ENCODE data around the gene SHISA5.
"Not testable (repeated sequence)": the region's sequence is repeated elsewhere in the genome, so short reads cannot be mapped to it uniquely, and the experiment has no call there.

SHISA5 gene

DNA sequence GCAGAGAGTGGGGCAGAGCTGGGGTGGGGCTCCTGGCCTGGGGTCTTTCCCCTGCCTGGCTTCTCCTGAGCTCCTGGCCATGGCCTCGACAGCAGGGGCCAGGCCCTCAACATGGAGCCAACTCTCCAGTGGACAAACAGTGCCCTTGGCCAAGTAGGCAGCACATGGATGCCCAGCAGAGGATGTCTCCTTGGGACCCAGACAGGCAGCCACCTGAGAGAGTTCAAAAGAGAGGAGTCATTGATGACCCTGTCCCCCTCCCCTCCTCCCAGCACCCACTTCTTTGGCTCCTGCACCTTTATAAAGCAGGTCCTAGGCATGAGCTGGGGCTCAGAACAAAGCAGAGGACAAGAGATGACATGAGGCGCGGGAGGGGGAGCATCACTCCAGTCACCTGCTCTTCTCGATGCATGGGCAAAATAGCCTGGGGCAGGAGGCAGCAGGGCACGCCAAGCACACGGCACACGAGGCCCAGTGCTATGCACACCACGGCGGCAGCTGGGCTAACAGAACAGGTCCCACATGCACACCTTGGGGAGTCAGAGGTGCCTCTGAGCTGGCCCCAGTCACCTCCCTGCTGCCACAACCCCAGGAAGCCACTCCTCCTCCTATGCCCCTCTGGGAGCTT is 27.4 kb downstream of the SHISA5 start:
- no peak for DNase-seq

DNA sequence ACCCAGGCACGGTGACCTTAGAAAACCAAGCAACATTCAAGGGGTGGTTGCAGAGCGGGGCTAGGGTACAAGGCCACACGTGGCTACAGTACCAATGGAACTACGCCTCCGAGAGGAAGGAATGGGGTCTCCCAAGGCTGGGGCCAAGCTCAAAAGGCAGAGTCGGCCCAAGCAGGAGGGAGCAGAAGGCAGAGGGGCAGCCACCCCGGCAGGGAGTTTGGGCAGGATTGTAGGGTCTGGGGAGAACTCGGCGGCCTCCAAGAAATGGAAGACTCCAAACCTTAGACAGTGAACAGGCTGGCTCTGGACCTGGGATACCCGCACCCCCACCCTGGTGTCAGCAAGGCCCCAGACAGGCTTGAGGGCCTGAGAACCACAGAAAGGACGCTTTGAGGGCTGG is 28.8 kb downstream of the SHISA5 start:
- DNase-seq, result no peak

DNA sequence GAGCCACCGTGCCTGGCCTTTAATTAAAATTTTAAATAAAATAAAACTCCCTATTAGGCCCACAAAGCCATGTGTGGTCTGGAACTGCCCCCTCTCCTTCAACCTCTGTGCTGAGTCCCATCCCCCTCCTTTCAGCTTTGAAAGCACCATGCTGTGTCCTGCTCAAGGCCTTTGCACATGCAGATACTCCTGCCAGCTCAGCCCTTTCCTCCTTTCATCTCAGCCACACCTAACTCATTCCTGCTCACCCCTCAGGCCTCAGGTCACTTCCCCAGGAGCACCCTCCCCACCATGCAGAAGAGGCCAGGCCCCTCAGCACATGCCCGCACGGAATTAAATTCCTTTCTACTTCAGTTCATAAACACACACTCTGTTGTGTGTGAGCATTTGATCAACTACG is 29.4 kb downstream of the SHISA5 start:
- DNase-seq, result no peak

DNA sequence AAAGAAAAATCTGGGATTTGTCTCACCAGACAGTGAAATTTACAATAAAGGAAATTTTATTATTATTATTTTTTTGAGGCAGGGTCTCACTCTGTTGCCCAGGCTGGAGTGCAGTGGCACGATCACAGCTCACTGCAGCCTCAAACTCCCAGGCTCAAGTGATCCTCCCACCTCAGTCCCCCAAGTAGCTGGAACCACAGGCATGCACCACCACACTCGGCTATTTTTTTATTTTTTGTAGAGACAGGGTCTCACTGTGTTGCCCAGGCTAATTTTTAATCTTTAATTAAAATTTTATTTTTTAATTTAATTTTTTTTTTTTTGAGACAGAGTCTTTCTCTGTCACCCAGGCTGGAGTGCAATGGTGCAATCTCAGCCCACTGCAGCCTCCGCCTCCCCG is 29.9 kb downstream of the SHISA5 start:
- DNase-seq, result not testable (repeated sequence)

DNA sequence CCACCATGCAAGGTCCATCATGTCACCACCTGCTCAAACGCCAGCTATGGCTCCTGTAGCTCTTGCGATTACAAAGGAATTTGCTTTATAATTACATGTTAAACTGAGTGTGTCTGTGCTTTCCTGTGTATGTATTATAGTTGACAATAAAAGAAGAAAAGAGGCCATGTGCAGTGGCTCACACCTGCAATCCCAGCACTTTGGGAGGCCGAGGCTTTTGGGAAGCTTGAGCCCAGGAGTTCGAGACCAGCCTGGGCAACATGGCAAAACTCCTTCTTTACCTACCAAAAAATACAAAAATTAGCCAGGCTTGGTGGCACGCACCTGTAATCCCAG is 30.4 kb downstream of the SHISA5 start:
- DNase-seq, result no peak

DNA sequence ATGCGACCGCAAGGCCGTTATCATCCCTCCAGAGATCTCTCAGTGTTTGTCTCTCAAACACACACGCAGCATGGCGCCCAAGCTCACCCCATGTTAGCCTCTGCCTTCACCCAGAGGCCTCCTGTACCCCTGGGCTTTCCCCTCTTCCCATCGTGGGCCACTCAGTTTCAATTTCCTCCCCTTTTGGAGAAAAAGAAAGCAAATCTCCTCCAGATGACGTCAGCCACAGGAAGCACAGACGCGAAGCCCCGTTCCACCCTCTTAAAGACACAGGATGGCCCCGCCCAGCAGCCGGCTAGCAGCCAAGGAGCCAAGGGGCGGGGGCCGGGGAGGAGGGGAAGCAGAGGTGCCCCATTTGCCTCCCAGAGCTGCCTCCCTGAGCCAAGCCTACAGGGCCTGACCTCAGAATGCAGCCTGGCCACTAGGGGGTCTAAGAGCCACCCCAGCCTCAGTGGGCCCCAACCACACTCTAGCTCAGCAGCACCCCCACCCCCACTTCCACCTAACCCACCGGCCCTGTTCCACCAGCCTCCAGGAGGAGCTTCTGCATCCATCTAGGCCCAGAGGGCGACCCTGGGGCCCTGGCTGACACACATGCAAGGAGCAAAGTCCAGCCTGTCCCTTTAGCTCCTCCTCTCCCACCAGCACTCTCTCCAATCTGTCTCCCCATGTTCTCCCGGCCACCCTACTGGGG is 30.9 kb downstream of the SHISA5 start:
- peak; percentile 98 for DNase-seq

DNA sequence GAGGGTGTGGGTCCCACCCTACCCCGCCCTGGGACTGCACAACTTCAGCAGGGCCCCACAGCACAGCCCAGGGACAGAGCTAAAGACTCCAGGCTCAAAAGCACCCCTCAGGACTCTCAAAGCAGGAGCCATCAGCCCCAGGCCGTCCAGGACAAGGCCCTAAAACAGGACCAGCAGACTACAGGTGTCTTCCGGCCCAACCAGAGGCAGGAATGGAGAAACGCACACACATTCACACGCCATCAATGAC is 31.4 kb downstream of the SHISA5 start:
- no peak for DNase-seq

DNA sequence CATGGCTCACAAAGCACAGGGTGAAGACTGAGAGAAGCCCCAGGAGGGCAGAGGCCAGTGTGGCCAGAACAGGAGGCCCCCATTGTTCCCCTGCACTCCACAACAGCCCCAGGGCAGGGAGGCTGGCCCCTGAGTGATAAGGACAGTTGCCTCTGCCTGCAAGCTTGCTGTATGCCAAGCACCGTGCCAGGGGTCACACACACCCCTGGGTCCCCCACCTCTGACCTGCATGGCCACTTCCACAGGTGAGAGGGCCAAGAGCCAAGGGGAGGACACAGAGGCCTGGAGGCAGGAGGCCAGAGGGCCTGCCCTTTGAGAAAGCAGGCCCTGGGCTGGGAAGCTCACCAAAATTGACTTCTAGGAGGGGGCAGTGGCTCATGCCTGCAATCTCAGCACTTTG is 33.7 kb downstream of the SHISA5 start:
- no peak for DNase-seq

DNA sequence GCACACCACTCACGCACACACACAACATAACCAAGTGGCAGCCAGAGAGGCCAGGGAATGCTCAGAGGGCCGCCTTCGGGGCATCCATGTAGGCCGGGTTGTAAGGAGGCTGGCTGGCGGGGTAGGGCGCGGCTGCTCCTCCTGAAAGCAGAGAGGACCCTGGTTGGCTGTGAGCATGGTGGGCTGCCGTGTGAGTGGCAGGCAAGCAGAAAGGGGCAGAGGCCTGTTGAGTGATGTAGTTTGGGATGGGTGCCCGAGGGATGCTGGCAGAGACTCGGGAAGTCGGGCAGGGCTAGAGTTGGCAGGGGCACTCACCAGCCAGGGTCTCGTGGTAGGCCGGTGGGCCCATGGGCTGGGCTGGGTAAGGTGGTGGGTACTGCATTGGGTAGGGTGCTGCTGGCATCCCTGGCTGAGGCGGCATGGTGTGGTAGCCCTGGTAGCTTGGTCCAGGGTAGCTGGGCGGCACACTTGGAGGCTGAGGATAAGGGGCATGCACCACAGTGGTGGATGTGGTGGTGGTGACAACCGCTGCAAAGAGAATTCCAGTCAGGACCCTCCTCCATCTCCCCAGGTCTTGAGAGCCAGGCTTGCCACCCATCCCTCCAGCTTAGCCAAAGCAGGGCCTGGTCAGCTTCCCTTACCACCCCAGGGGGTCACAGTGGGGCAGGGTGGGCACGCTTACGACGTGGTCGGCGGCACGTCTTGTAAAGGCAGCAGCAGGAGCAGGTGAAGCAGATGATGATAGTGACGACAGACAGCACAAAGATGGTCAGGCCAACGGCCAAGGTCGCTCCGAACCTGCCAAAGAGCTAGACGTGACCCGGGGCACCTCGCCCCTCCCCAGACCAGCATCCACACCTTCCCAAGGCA is 34.7 kb downstream of the SHISA5 start:
- DNase-seq, result no peak

DNA sequence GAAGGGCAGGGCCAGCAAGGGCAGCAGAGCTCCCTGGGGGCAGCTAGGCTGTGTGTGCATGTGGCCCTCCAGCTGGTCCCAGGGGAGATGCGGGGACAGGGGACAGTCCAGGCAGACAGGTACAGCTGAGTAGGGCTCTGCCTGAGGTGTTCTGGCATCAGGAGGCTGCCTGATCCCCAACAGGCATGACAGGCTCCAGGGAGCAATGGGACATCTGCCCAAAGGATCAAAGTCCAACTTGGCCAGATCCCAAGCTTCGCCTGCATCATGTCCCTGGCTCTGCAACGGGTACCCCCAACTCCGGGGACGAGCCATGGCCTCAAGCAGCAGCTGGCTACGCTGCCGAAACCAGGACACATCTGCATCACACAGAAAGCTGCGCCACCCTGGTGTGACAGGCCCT is 35.6 kb downstream of the SHISA5 start:
- DNase-seq, result no peak

DNA sequence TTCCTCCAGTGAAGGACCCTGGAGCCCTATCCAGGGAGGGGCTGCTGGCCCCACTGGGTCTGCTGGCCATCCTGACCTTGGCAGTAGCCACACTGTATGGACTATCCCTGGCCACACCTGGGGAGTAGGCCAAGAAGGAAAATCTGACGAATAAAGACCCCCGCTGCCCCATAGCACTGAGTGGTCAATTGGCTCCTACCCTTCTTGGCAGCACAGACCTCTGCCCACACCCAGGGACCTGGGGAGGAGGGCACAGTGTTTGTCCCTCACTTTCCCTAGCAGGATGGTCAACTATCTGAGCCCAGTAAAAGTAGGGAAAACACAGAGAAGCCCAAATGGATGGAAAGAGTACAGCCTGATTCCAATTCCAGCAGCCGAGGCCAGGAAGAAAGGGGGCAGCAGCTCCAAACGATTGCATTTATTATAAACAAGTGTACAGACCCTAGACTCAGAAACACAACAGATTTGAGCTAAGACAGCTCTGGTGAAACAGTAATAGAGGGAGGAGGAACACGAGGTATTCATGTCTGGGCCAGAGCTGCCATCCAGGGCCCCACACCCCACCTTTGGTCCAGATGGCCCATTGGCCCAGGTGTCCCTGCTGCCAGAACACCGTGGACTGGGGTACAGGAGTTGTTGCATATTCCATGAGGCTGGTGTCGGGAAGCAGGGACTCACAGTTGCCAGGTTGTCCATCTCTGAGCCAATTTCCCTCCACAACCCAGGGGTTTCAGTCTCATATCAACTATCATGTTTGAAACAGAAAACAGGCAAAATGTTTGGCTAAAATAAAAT is 36.3 kb downstream of the SHISA5 start:
- no peak for DNase-seq

DNA sequence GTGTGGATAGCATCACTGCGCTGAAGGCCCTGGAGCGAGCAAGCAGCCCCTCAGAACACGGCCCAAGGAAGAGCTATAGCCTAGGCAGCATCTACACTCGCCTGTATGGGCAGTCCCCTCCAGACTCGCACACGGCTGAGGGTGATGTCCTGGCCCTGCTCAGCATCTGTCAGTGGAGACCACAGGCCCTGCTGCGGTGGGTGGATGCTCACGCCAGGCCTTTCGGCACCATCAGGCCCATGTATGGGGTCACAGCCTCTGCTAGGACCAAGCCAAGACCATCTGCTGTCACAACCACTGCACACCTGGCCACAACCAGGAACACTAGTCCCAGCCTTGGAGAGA is 36.9 kb downstream of the SHISA5 start:
- no peak for DNase-seq

DNA sequence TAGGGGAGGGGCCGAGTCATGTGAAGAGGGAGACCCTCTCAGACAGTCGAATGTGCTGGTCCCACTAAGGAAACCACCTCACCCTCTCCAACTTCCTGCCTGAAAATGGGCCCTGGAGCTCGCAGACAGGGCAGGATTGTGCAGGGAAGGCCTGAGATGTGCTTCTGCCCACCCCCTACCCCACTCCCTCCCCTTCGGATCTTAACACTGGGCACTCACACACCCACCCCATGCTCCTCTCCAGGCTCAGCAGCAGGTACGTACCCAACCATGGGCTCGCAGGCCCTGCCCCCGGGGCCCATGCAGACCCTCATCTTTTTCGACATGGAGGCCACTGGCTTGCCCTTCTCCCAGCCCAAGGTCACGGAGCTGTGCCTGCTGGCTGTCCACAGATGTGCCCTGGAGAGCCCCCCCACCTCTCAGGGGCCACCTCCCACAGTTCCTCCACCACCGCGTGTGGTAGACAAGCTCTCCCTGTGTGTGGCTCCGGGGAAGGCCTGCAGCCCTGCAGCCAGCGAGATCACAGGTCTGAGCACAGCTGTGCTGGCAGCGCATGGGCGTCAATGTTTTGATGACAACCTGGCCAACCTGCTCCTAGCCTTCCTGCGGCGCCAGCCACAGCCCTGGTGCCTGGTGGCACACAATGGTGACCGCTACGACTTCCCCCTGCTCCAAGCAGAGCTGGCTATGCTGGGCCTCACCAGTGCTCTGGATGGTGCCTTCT is 37.4 kb downstream of the SHISA5 start:
- peak; percentile 48 for DNase-seq

DNA sequence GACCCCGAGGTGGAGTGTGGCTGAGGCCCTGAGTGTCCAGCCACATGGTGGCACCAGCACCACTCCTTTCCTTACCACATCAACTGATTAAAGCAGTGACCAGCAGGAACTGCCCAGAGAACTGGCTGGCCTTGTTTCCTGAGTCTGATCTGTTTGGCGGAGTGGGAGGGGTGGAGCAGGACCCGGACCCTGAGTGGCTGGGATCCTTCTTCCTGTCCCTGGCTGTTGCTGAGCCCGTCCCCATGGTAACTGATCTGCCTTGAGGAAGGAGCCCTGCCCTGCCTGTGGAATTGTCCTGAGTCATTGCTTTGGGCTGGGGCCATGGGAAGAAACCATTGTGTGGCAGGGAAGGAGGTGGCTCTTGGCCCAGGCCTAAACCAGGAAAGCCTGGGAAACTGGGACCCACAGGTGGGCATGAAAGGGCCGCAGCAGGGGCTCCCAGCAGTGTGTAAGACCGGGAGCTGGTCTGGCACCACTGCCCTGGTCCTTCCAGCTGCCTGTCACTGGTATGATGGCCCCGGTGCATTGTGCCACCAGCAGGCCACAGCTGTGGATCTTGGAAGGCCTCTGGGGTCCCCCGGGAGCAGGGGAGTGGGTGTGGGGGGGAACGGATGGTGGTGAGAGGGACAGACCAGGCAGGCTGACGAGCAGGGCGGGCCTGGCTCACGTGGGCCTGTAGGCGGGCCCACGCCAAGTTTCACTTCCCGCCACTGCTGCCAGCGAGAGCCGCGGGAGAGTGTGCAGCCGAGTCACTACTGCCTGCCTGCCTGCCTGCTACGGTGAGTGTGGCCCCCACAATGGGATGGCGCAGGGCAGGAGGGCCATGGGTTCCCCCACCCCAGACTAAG is 38.2 kb downstream of the SHISA5 start:
- DNase-seq, result peak; percentile 91

DNA sequence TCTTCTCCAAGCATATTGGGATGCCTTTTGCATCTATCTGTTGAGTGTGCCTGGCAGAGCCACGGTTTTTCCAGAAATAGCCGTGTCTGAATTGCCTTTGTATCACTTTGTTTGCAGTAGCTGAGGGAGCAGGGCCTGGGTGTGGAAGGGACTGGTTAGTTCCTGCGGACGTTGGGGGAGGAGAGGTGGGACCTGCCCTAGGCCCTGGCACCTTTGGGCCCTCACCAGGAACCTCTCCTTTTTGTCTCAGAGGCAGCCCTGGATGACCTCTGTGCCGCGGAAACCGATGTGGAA is 38.8 kb downstream of the SHISA5 start:
- no peak for DNase-seq

DNA sequence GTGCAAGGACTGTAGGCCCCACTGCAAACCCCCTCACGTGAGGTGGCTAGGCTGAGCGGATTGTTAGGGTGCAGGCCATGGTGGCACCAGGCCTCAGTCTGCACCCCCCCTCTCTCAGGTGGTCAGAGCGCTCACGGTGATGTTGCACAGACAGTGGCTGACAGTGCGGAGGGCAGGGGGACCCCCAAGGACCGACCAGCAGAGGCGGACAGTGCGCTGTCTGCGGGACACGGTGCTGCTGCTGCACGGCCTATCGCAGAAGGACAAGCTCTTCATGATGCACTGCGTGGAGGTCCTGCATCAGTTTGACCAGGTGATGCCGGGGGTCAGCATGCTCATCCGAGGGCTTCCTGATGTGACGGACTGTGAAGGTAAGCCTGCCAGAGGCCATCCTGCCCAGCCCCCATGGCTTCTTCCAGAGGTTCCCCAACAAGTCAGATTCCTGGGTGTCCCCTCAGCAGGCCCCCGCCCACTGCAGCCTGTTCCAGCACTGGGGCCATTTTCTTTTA is 39.2 kb downstream of the SHISA5 start:
- DNase-seq, result no peak

DNA sequence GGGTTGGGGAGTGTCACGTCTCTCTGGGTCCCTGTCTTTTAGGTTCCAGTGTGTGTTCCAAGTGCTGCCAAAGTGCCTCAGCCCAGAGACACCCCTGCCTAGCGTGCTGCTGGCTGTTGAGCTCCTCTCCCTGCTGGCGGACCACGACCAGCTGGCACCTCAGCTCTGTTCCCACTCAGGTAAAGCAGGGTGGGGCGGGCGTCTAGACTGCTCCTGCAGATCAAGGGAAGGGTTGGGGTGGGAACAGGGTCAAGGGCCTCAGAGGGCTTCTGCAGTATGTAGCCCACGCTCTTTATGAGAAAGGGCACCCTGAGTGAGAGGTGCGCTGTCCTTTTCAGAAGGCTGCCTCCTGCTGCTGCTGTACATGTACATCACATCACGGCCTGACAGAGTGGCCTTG is 40.3 kb downstream of the SHISA5 start:
- no peak for DNase-seq

DNA sequence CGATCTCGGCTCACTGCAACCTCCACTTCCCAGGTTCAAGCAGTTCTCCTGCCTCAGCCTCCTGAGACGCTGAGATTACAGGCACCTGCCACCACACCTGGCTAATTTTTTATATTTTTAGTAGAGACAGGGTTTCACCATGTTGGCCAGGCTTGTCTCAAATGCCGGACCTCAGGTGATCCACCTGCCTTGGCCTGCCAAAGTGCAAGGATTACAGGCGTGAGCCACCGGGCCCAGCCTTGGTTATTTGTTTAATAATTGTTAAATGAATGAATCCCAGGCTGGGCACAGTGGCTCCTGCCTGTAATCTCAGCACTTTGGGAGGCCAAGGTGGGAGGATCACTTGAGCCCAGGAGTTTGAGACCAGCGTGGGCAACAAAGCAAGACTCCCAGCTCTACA is 42.2 kb downstream of the SHISA5 start:
- not testable (repeated sequence) for DNase-seq

DNA sequence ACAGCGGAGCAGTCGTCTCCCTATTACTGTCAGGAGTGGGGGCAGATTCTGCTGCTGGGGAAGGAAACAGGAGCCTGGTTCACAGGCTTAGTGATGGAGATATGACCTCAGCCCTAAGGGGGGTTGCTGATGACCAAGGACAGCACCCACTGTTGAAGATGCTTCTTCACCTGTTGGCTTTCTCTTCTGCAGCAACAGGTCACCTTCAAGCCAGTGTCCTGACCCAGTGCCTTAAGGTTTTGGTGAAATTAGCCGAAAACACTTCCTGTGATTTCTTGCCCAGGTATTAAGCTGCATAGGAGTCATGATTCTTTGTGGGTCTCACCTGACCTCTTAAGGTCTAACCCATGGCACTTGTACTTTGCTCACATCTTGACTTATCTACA is 43.5 kb downstream of the SHISA5 start:
- DNase-seq, result no peak

DNA sequence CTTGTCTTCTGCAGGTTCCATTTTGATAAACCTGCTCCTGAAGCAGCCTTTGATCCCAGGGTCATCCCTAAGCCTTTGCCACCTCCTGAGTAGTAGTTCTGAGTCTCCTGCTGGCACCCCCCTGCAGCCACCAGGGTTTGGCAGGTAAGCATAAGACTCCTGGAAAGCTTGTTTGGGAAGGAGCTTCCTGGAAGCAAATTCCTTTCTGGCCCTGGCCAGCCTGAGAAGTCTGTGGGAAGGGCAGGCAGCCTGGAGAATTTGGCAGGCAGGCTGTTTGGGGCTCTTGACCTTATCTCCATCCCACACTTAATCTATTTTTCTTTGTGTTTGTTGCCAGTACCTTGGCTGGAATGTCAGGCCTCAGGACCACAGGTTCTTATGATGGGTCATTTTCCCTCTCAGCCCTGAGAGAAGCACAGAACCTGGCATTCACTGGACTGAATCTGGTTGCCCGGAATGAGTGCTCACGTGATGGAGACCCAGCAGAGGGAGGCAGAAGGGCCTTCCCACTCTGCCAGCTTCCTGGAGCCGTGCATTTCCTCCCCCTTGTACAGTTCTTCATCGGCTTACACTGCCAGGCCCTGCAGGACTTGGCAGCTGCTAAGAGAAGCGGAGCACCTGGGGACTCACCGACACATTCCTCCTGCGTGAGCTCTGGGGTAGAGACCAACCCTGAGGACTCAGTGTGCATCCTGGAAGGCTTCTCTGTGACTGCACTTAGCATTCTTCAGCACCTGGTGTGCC is 44.0 kb downstream of the SHISA5 start:
- DNase-seq, result no peak

DNA sequence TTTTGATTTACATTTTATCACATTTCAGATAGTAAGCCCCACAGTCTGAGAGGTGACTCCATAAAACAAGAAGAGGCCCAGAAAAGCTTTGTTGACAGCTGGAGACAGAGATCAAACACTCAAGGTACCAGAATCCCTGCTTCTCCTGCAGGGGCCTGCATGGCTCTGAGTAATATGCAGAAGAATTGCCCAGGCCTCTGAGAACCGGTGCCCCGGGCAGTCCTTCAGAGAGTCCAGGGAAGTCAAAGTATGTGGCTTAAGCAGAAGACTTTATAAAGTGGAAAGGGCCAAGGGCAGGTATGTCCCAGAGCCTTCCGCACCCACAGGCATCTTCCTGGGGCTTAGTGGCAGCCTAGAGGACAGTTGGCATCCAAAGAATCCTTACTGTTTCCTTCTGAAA is 44.6 kb downstream of the SHISA5 start:
- no peak for DNase-seq

All from activated CD4-positive, alpha-beta T cell treated with anti-CD3 and anti-CD28 coated beads, Interleukin-2, Interleukin-6, amounts not matched to agents 100 ng/mL and 50 ng/mL, durations not matched to agents 16 hours and 8 hours (primary cell).